Measurements from ENCODE around the gene MCC.

Gene MCC

GRCh38 chr5:113214606-113215323 lies 273.5 kb downstream of the MCC start:
- no peak for ATAC-seq
- TF ChIP-seq BACH2 (CRISPR knock-in tag; IDR thresholded peaks at IDR 0.05; ENCODE audit: borderline replicate concordance) (no peak), OSR1 (CRISPR knock-in tag; IDR thresholded peaks at IDR 0.05) (no peak)

- no peak for ATAC-seq
- TF ChIP-seq TCF4 (CRISPR knock-in tag; IDR thresholded peaks at IDR 0.05; ENCODE audit: borderline replicate concordance) (no peak), ZC3H10 (CRISPR knock-in tag; IDR thresholded peaks at IDR 0.05) (no peak), CSDC2 (CRISPR knock-in tag; IDR thresholded peaks at IDR 0.05) (no peak), BACH2 (CRISPR knock-in tag; IDR thresholded peaks at IDR 0.05; ENCODE audit: borderline replicate concordance) (no peak), PATZ1 (CRISPR knock-in tag; IDR thresholded peaks at IDR 0.05; ENCODE audit: borderline replicate concordance) (no peak), ZNF8 (CRISPR knock-in tag; IDR thresholded peaks at IDR 0.05) (no peak), CSRNP3 (CRISPR knock-in tag; IDR thresholded peaks at IDR 0.05) (no peak), GLIS3 (CRISPR knock-in tag; IDR thresholded peaks at IDR 0.05) (no peak), ZFP3 (CRISPR knock-in tag; IDR thresholded peaks at IDR 0.05) (no peak), OSR1 (CRISPR knock-in tag; IDR thresholded peaks at IDR 0.05) (no peak), PPARA (CRISPR knock-in tag; IDR thresholded peaks at IDR 0.05; ENCODE audit: borderline replicate concordance) (no peak), ISL1 (CRISPR knock-in tag; IDR thresholded peaks at IDR 0.05) (no peak), POU6F1 (CRISPR knock-in tag; IDR thresholded peaks at IDR 0.05; ENCODE audit: borderline replicate concordance, low read depth) (no peak), CREB5 (CRISPR knock-in tag; IDR thresholded peaks at IDR 0.05; ENCODE audit: low read depth) (no peak), ZFP30 (CRISPR knock-in tag; IDR thresholded peaks at IDR 0.05) (no peak), ZNF70 (CRISPR knock-in tag; IDR thresholded peaks at IDR 0.05) (no peak), ZNF565 (CRISPR knock-in tag; conservative IDR thresholded peaks at IDR 0.05; ENCODE audit: low read depth) (no peak), SNAI2 (CRISPR knock-in tag; IDR thresholded peaks at IDR 0.05) (no peak)
Observed at GRCh38 chr5:113213551-113214425, 274.5 kb downstream of the MCC start.

- no peak for TF ChIP-seq ZFP3 (CRISPR knock-in tag; IDR thresholded peaks at IDR 0.05)
- no peak for TF ChIP-seq ZNF8 (CRISPR knock-in tag; IDR thresholded peaks at IDR 0.05)
- no peak for TF ChIP-seq CSRNP3 (CRISPR knock-in tag; IDR thresholded peaks at IDR 0.05)
- no peak for TF ChIP-seq ZNF70 (CRISPR knock-in tag; IDR thresholded peaks at IDR 0.05)
- TF ChIP-seq RARB (CRISPR knock-in tag; IDR thresholded peaks at IDR 0.05) = no peak
- ATAC-seq = peak; percentile 47
Observed at GRCh38 chr5:113212244-113212920, 275.9 kb downstream of the MCC start.
